Measurements from ENCODE around the gene MAGEA8.
"Not testable (repeated sequence)": the region's sequence is repeated elsewhere in the genome, so short reads cannot be mapped to it uniquely, and the experiment has no call there.

- TF ChIP-seq EZH2phosphoT487 (IDR thresholded peaks at IDR 0.05; ENCODE audit: low read depth, severe bottlenecking, unreplicated experiment); EZH2 (IDR thresholded peaks at IDR 0.05; ENCODE audit: borderline replicate concordance): not testable (repeated sequence)
These were observed 44.3 kb upstream of the MAGEA8 start for GRCh38 chrX:149836728-149837127.

All from hepatocyte (in vitro differentiated cells).